HepG2 (cell line): Measurements from ENCODE around the gene KIF23.

Experiments
- CBX1 ChIP-seq: IDR thresholded peaks from one replicate; pipeline ENCODE4 v1.6.1; 2016; ENCODE audit warnings: antibody characterized with exemption, low read depth
- ELF4 ChIP-seq: sonication (generic); formaldehyde crosslinking; IDR thresholded peaks from 2 replicates; pipeline ENCODE4 v1.5.0; 2020; ENCODE audit warnings: missing genetic modification reagents, mild to moderate bottlenecking, moderate library complexity, borderline replicate concordance
- FIP1L1 ChIP-seq: fragments of 200-400 bp; formaldehyde crosslinking; IDR thresholded peaks from 2 replicates; pipeline ENCODE4 v1.6.1; 2018; ENCODE audit warnings: low read depth, mild to moderate bottlenecking, low read length, moderate library complexity, borderline replicate concordance; ENCODE audit not compliant: insufficient read depth
- JUN ChIP-seq: sonication (generic); formaldehyde crosslinking; IDR thresholded peaks from 2 replicates; pipeline ENCODE4 v1.4.0; 2020; ENCODE audit warnings: mild to moderate bottlenecking, missing genetic modification reagents
- KLF12 ChIP-seq: sonication (generic); formaldehyde crosslinking; IDR thresholded peaks from 2 replicates; pipeline ENCODE4 v1.4.0; 2020; ENCODE audit warnings: missing genetic modification reagents, borderline replicate concordance
- MIER2 ChIP-seq: IDR thresholded peaks from 2 replicates; pipeline ENCODE4 v1.6.1; 2016; ENCODE audit warnings: missing biosample characterization, missing genetic modification reagents
- PAX8 ChIP-seq: sonication (generic); formaldehyde crosslinking; IDR thresholded peaks from 2 replicates; pipeline ENCODE4 v1.8.0; 2022; ENCODE audit warnings: mild to moderate bottlenecking, missing genetic modification reagents, borderline replicate concordance
- ZNF12 ChIP-seq: sonication (generic); formaldehyde crosslinking; IDR thresholded peaks from 2 replicates; pipeline ENCODE4 v1.5.0; 2020; ENCODE audit warnings: missing genetic modification reagents
- TF ChIP-seq, protein P1 (sequence below): sonication (generic); formaldehyde crosslinking; IDR thresholded peaks from 2 replicates; pipeline ENCODE4 v1.5.1; 2020; ENCODE audit warnings: missing genetic modification reagents, mild to moderate bottlenecking, borderline replicate concordance
- TF ChIP-seq, protein P2 (sequence below), 2 experiments: sonication (generic) in 1 of 2; formaldehyde crosslinking in 1 of 2; IDR thresholded peaks; 2 replicates each; pipeline versions ENCODE4 v1.5.1 to v1.6.1; 2011 to 2020; ENCODE audit warnings: borderline replicate concordance in 1 of 2, low read depth in 1 of 2, low read length in 1 of 2, mild to moderate bottlenecking in 1 of 2, missing genetic modification reagents in 1 of 2, moderate library complexity in 1 of 2
- TF ChIP-seq, protein P3 (sequence below): sonication (generic); formaldehyde crosslinking; IDR thresholded peaks from 2 replicates; pipeline ENCODE4 v1.5.0; 2020; ENCODE audit warnings: missing genetic modification reagents

DNA sequence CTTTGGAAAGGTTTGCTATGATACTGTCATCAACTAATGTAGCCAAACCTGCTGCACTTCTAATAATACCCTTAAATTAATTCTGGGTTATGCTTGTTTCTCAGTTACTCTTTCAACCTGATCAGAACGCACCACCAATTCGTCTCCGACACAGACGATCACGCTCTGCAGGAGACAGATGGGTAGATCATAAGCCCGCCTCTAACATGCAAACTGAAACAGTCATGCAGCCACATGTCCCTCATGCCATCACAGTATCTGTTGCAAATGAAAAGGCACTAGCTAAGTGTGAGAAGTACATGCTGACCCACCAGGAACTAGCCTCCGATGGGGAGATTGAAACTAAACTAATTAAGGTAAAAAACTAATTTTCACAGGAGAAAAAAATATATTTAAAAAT lies 30.5 kb downstream of the KIF23 start:
- TF ChIP-seq, protein P1, sequence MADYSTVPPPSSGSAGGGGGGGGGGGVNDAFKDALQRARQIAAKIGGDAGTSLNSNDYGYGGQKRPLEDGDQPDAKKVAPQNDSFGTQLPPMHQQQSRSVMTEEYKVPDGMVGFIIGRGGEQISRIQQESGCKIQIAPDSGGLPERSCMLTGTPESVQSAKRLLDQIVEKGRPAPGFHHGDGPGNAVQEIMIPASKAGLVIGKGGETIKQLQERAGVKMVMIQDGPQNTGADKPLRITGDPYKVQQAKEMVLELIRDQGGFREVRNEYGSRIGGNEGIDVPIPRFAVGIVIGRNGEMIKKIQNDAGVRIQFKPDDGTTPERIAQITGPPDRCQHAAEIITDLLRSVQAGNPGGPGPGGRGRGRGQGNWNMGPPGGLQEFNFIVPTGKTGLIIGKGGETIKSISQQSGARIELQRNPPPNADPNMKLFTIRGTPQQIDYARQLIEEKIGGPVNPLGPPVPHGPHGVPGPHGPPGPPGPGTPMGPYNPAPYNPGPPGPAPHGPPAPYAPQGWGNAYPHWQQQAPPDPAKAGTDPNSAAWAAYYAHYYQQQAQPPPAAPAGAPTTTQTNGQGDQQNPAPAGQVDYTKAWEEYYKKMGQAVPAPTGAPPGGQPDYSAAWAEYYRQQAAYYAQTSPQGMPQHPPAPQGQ = no peak
- no peak for TF ChIP-seq PAX8 (CRISPR knock-in tag)
- TF ChIP-seq, protein P2, sequence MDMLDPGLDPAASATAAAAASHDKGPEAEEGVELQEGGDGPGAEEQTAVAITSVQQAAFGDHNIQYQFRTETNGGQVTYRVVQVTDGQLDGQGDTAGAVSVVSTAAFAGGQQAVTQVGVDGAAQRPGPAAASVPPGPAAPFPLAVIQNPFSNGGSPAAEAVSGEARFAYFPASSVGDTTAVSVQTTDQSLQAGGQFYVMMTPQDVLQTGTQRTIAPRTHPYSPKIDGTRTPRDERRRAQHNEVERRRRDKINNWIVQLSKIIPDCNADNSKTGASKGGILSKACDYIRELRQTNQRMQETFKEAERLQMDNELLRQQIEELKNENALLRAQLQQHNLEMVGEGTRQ (IDR thresholded peaks at IDR 0.05; ENCODE audit: low read depth, low read length) = no peak
- TF ChIP-seq, protein P2 (CRISPR knock-in tag; IDR thresholded peaks at IDR 0.05; ENCODE audit: borderline replicate concordance) = no peak
- TF ChIP-seq, protein P3, sequence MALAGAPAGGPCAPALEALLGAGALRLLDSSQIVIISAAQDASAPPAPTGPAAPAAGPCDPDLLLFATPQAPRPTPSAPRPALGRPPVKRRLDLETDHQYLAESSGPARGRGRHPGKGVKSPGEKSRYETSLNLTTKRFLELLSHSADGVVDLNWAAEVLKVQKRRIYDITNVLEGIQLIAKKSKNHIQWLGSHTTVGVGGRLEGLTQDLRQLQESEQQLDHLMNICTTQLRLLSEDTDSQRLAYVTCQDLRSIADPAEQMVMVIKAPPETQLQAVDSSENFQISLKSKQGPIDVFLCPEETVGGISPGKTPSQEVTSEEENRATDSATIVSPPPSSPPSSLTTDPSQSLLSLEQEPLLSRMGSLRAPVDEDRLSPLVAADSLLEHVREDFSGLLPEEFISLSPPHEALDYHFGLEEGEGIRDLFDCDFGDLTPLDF (CRISPR knock-in tag) = no peak
- no peak for TF ChIP-seq CBX1
- no peak for TF ChIP-seq ELF4 (CRISPR knock-in tag)
- no peak for TF ChIP-seq ZNF12
- no peak for TF ChIP-seq KLF12 (CRISPR knock-in tag)
- TF ChIP-seq MIER2 (CRISPR knock-in tag) = no peak
- TF ChIP-seq JUN = no peak
- no peak for TF ChIP-seq FIP1L1
